HEK293 (cell line): Measurements from ENCODE around the gene NABP2.
A peak's percentile ranks its signal among the peaks of the same experiment; 100 is the strongest.

Experiments used
- BCL11B ChIP-seq: fragments of 450-650 bp; formaldehyde crosslinking; IDR thresholded peaks from 2 replicates; pipeline ENCODE4 v1.5.1; 2016; ENCODE audit warnings: low read depth, missing biosample characterization, missing genetic modification characterization
- ELK4 ChIP-seq: IDR thresholded peaks from 2 replicates; pipeline ENCODE4 v1.6.1; 2011; ENCODE audit warnings: mild to moderate bottlenecking, low read depth, low read length, borderline replicate concordance
- GLIS1 ChIP-seq: fragments of 450-650 bp; formaldehyde crosslinking; IDR thresholded peaks from 2 replicates; pipeline ENCODE4 v1.5.1; 2016; ENCODE audit warnings: missing biosample characterization, missing genetic modification characterization
- INSM2 ChIP-seq: fragments of 450-650 bp; formaldehyde crosslinking; IDR thresholded peaks from 2 replicates; pipeline ENCODE4 v1.5.1; 2016; ENCODE audit warnings: missing biosample characterization, missing genetic modification characterization
- MEIS1 ChIP-seq: sonication (generic); formaldehyde crosslinking; IDR thresholded peaks from 2 replicates; pipeline ENCODE4 v1.8.1; 2022; ENCODE audit warnings: missing genetic modification reagents, mild to moderate bottlenecking, borderline replicate concordance
- MZF1 ChIP-seq: fragments of 450-650 bp; formaldehyde crosslinking; IDR thresholded peaks from 2 replicates; pipeline ENCODE4 v1.5.1; 2017; ENCODE audit warnings: missing biosample characterization, missing genetic modification characterization, borderline replicate concordance
- PRDM10 ChIP-seq: fragments of 450-650 bp; formaldehyde crosslinking; IDR thresholded peaks from 2 replicates; pipeline ENCODE4 v1.5.1; 2016; ENCODE audit warnings: missing biosample characterization, missing genetic modification characterization
- SCRT1 ChIP-seq: fragments of 450-650 bp; formaldehyde crosslinking; IDR thresholded peaks from 2 replicates; pipeline ENCODE4 v1.5.1; 2016; ENCODE audit warnings: missing biosample characterization, missing genetic modification characterization, borderline replicate concordance
- SP7 ChIP-seq: fragments of 450-650 bp; formaldehyde crosslinking; IDR thresholded peaks from 2 replicates; pipeline ENCODE4 v1.5.1; 2016; ENCODE audit warnings: missing biosample characterization, missing genetic modification characterization
- ZBTB49 ChIP-seq: fragments of 450-650 bp; formaldehyde crosslinking; IDR thresholded peaks from 2 replicates; pipeline ENCODE4 v1.5.1; 2016; ENCODE audit warnings: missing biosample characterization, missing genetic modification characterization, low read depth
- ZBTB8A ChIP-seq: fragments of 450-650 bp; formaldehyde crosslinking; IDR thresholded peaks from 2 replicates; pipeline ENCODE4 v1.5.1; 2016; ENCODE audit warnings: missing biosample characterization, missing genetic modification characterization
- ZFHX2 ChIP-seq: fragments of 450-650 bp; formaldehyde crosslinking; conservative IDR thresholded peaks from 2 replicates; pipeline ENCODE4 v1.5.1; 2016; ENCODE audit warnings: missing biosample characterization, missing genetic modification characterization
- ZNF248 ChIP-seq: fragments of 450-650 bp; formaldehyde crosslinking; IDR thresholded peaks from 2 replicates; pipeline ENCODE4 v1.5.1; 2017; ENCODE audit warnings: missing biosample characterization, missing genetic modification characterization
- ZNF266 ChIP-seq: fragments of 450-650 bp; formaldehyde crosslinking; IDR thresholded peaks from 2 replicates; pipeline ENCODE4 v1.5.1; 2016; ENCODE audit warnings: missing biosample characterization, missing genetic modification characterization, low read depth
- ZNF510 ChIP-seq: fragments of 450-650 bp; formaldehyde crosslinking; IDR thresholded peaks from 2 replicates; pipeline ENCODE4 v1.5.1; 2018; ENCODE audit warnings: mild to moderate bottlenecking, missing genetic modification characterization, missing biosample characterization; ENCODE audit not compliant: insufficient replicate concordance
- ZNF513 ChIP-seq: fragments of 450-650 bp; IDR thresholded peaks from 2 replicates; pipeline ENCODE4 v1.5.1; 2018; ENCODE audit warnings: missing biosample characterization, missing genetic modification characterization
- ZNF555 ChIP-seq: fragments of 450-650 bp; formaldehyde crosslinking; conservative IDR thresholded peaks from 2 replicates; pipeline ENCODE4 v1.5.1; 2017; ENCODE audit warnings: missing biosample characterization, mild to moderate bottlenecking, missing genetic modification characterization, inconsistent platforms
- ZNF830 ChIP-seq: fragments of 450-650 bp; IDR thresholded peaks from 2 replicates; pipeline ENCODE4 v1.5.0; 2018; ENCODE audit warnings: missing biosample characterization, missing genetic modification characterization, low read depth, mild to moderate bottlenecking, moderate library complexity
- ZSCAN4 ChIP-seq: fragments of 450-650 bp; formaldehyde crosslinking; IDR thresholded peaks from 2 replicates; pipeline ENCODE4 v1.5.1; 2017; ENCODE audit warnings: missing biosample characterization, missing genetic modification characterization
- TF ChIP-seq, protein P1 (sequence below): fragments of 450-650 bp; formaldehyde crosslinking; IDR thresholded peaks from 2 replicates; pipeline ENCODE4 v1.5.1; 2017; ENCODE audit warnings: missing biosample characterization, missing genetic modification characterization
- TF ChIP-seq, protein P2 (sequence below): fragments of 450-650 bp; formaldehyde crosslinking; IDR thresholded peaks from 2 replicates; pipeline ENCODE4 v1.5.1; 2016; ENCODE audit warnings: missing biosample characterization, missing genetic modification characterization

The NABP2 gene

GRCh38 chr12:56258820-56259183, 34.7 kb downstream of the NABP2 start (continued):
- TF ChIP-seq ZBTB49 (tag by site-specific recombination) = no peak
- peak; percentile 85 for TF ChIP-seq PRDM10 (tag by site-specific recombination)
- TF ChIP-seq ZNF555 (tag by site-specific recombination) = no peak
- TF ChIP-seq, protein P1, sequence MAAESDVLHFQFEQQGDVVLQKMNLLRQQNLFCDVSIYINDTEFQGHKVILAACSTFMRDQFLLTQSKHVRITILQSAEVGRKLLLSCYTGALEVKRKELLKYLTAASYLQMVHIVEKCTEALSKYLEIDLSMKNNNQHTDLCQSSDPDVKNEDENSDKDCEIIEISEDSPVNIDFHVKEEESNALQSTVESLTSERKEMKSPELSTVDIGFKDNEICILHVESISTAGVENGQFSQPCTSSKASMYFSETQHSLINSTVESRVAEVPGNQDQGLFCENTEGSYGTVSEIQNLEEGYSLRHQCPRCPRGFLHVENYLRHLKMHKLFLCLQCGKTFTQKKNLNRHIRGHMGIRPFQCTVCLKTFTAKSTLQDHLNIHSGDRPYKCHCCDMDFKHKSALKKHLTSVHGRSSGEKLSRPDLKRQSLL = no peak
- no peak for TF ChIP-seq ZFHX2
- TF ChIP-seq SP7 (tag by site-specific recombination) = peak; percentile 10; the same call in 1 of the 2 replicates
- TF ChIP-seq INSM2 (tag by site-specific recombination) = no peak
- TF ChIP-seq MEIS1 (CRISPR knock-in tag) = no peak
- TF ChIP-seq SCRT1 (tag by site-specific recombination) = no peak
- TF ChIP-seq ZNF248 (tag by site-specific recombination) = no peak
- TF ChIP-seq ZSCAN4 (tag by site-specific recombination) = no peak
- no peak for TF ChIP-seq BCL11B
- TF ChIP-seq ELK4 = no peak
- no peak for TF ChIP-seq ZNF510 (tag by site-specific recombination)
- 0 out of 2 replicates have a peak, but pooled peaks have one; percentile 28 for TF ChIP-seq GLIS1 (tag by site-specific recombination)
- no peak for TF ChIP-seq ZNF513 (tag by site-specific recombination)
- no peak for TF ChIP-seq ZNF266 (tag by site-specific recombination)
- TF ChIP-seq ZBTB8A (tag by site-specific recombination) = no peak; the same call in 1 of the 2 replicates
- TF ChIP-seq, protein P2, sequence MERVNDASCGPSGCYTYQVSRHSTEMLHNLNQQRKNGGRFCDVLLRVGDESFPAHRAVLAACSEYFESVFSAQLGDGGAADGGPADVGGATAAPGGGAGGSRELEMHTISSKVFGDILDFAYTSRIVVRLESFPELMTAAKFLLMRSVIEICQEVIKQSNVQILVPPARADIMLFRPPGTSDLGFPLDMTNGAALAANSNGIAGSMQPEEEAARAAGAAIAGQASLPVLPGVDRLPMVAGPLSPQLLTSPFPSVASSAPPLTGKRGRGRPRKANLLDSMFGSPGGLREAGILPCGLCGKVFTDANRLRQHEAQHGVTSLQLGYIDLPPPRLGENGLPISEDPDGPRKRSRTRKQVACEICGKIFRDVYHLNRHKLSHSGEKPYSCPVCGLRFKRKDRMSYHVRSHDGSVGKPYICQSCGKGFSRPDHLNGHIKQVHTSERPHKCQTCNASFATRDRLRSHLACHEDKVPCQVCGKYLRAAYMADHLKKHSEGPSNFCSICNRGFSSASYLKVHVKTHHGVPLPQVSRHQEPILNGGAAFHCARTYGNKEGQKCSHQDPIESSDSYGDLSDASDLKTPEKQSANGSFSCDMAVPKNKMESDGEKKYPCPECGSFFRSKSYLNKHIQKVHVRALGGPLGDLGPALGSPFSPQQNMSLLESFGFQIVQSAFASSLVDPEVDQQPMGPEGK (tag by site-specific recombination) = 0 out of 2 replicates have a peak, but pooled peaks have one; percentile 5
- TF ChIP-seq ZNF830 (tag by site-specific recombination) = no peak
- no peak for TF ChIP-seq MZF1 (tag by site-specific recombination)
